K562 (cell line): ENCODE results near the gene NR2F2. TPM values are rescaled to one million over a fixed set of nuclear protein-coding genes. Genes with fewer than 3 reads are reported as not detected.

Source experiments
- CLOCK ChIP-seq: fragments of 250-450 bp; sonication (Bioruptor Pico); IDR thresholded peaks from 2 replicates; pipeline ENCODE4 v1.4.0; 2020; ENCODE audit warnings: mild to moderate bottlenecking, moderate library complexity, borderline replicate concordance
- CREBBP ChIP-seq: IDR thresholded peaks from one replicate; pipeline ENCODE4 v1.6.1; 2012; ENCODE audit warnings: low read depth, mild to moderate bottlenecking, control low read depth, inconsistent platforms, low read length
- FOXJ3 ChIP-seq: sonication (generic); formaldehyde crosslinking; IDR thresholded peaks from 2 replicates; pipeline ENCODE4 v1.4.0; 2020; ENCODE audit warnings: mild to moderate bottlenecking, missing genetic modification reagents
- FUS ChIP-seq: fragments of 200-400 bp; formaldehyde crosslinking; optimal IDR thresholded peaks from 2 replicates; pipeline ENCODE3; 2017; ENCODE audit warnings: low read depth, low read length
- GABPB2 ChIP-seq: fragments of 250-450 bp; sonication (Bioruptor Pico); conservative IDR thresholded peaks from 2 replicates; pipeline ENCODE4 v1.5.1; 2021; ENCODE audit warnings: mild to moderate bottlenecking
- HCFC1 ChIP-seq: IDR thresholded peaks from 2 replicates; pipeline ENCODE4 v1.6.1; 2012; ENCODE audit warnings: low read depth, low read length, improper control_type of control experiment
- KLF16 ChIP-seq: IDR thresholded peaks from 2 replicates; pipeline ENCODE4 v1.6.1; 2016; ENCODE audit warnings: antibody characterized with exemption
- KLF6 ChIP-seq: fragments of 250-450 bp; sonication (Bioruptor Pico); IDR thresholded peaks from 2 replicates; pipeline ENCODE4 v1.4.0; 2020; ENCODE audit warnings: mild to moderate bottlenecking, moderate library complexity, borderline replicate concordance
- MAFF ChIP-seq: IDR thresholded peaks from 2 replicates; pipeline ENCODE4 v1.6.1; 2012; ENCODE audit warnings: low read length, improper control_type of control experiment
- MAX ChIP-seq: sonication (generic); formaldehyde crosslinking; IDR thresholded peaks from 2 replicates; pipeline ENCODE4 v1.9.0; 2022; ENCODE audit warnings: mild to moderate bottlenecking, missing genetic modification reagents
- MAZ ChIP-seq, 2 experiments: fragments of 450-650 bp in 1 of 2; sonication (generic) in 1 of 2; formaldehyde crosslinking; IDR thresholded peaks in 1 of 2; conservative IDR thresholded peaks in 1 of 2; 2 replicates each; pipeline versions ENCODE4 v1.4.0 to v1.5.0; 2020; ENCODE audit warnings: mild to moderate bottlenecking in 1 of 2, missing genetic modification reagents in 1 of 2
- NR2C2 ChIP-seq, 2 experiments: fragments of 200-800 bp in 1 of 2; sonication (Bioruptor generic) in 1 of 2; sonication (generic) in 1 of 2; formaldehyde crosslinking in 1 of 2; IDR thresholded peaks; 2 replicates each; pipeline versions ENCODE4 v1.6.1 to v1.8.0; 2016 to 2022; ENCODE audit warnings: mild to moderate bottlenecking in 1 of 2, missing compliant biosample characterization in 1 of 2, missing genetic modification characterization in 1 of 2, missing genetic modification reagents in 1 of 2
- PHB2 ChIP-seq: fragments of 450-650 bp; IDR thresholded peaks from 2 replicates; pipeline ENCODE4 v1.6.1; 2017; ENCODE audit warnings: low read depth
- RHOXF2B ChIP-seq: fragments of 250-450 bp; sonication (Bioruptor Pico); conservative IDR thresholded peaks from 2 replicates; pipeline ENCODE4 v1.5.1; 2021
- SIN3B ChIP-seq: fragments of 450-650 bp; IDR thresholded peaks from 2 replicates; pipeline ENCODE4 v1.6.1; 2017; ENCODE audit warnings: low read depth, mild to moderate bottlenecking, moderate library complexity
- SLC30A9 ChIP-seq: fragments of 250-450 bp; sonication (Bioruptor Pico); IDR thresholded peaks from 2 replicates; pipeline ENCODE4 v1.8.0; 2022; ENCODE audit warnings: mild to moderate bottlenecking, moderate library complexity
- SNRNP70 ChIP-seq: fragments of 200-400 bp; formaldehyde crosslinking; optimal IDR thresholded peaks from 2 replicates; pipeline ENCODE3; 2017; ENCODE audit warnings: low read depth, low read length
- TCF7L2 ChIP-seq: fragments of 150-350 bp; IDR thresholded peaks from 2 replicates; pipeline ENCODE4 v1.6.1; 2016; ENCODE audit warnings: low read depth, mild to moderate bottlenecking, low read length, moderate library complexity
- ZBTB43 ChIP-seq: sonication (generic); formaldehyde crosslinking; IDR thresholded peaks from 2 replicates; pipeline ENCODE4 v1.8.0; 2023; ENCODE audit warnings: mild to moderate bottlenecking, missing genetic modification reagents
- ZC3H8 ChIP-seq: fragments of 450-650 bp; IDR thresholded peaks from 2 replicates; pipeline ENCODE4 v1.6.1; 2017
- ZFX ChIP-seq: sonication (generic); formaldehyde crosslinking; IDR thresholded peaks from 2 replicates; pipeline ENCODE4 v1.8.0; 2022; ENCODE audit warnings: mild to moderate bottlenecking, missing genetic modification reagents, moderate library complexity
- ZNF224 ChIP-seq: sonication (generic); formaldehyde crosslinking; IDR thresholded peaks from 2 replicates; pipeline ENCODE4 v1.8.0; 2022; ENCODE audit warnings: mild to moderate bottlenecking, missing genetic modification reagents
- ZNF24 ChIP-seq: fragments of 450-650 bp; IDR thresholded peaks from 2 replicates; pipeline ENCODE4 v1.6.1; 2016
- ZNF586 ChIP-seq: fragments of 450-650 bp; formaldehyde crosslinking; conservative IDR thresholded peaks from 2 replicates; pipeline ENCODE4 v1.4.0; 2020; ENCODE audit warnings: mild to moderate bottlenecking, moderate library complexity
- ZNF696 ChIP-seq: fragments of 250-450 bp; sonication (Bioruptor Pico); conservative IDR thresholded peaks from 2 replicates; pipeline ENCODE4 v1.4.0; 2020; ENCODE audit warnings: mild to moderate bottlenecking, moderate library complexity
- ZNF707 ChIP-seq: fragments of 250-450 bp; sonication (Bioruptor Pico); conservative IDR thresholded peaks from 2 replicates; pipeline ENCODE4 v1.8.0; 2022; ENCODE audit warnings: inconsistent platforms, mild to moderate bottlenecking, moderate library complexity
- ZNF75A ChIP-seq: fragments of 450-650 bp; formaldehyde crosslinking; IDR thresholded peaks from 2 replicates; pipeline ENCODE4 v1.4.0; 2020; ENCODE audit warnings: mild to moderate bottlenecking
- polyA plus RNA-seq, 8 experiments: library from polyadenylated mRNA; depleted of rRNA in 4 of 8; stranded (reverse) in 5 of 8; unstranded in 3 of 8; fragments of >200 nt; fragmentation: Nextera tagmentation in 2 of 8; fragmentation: Illumina TruSeq in 1 of 8; extraction: Ambion mirVana in 2 of 8; extraction: Trizol in 1 of 8; gene quantifications; 2 replicates each; pipeline versions ENCODE4 v1.2.1 to v1.2.3, GENCODE V29; 2011 to 2014; ENCODE audit warnings: inconsistent platforms in 1 of 8, missing spikeins in 1 of 8
- total RNA-seq, 7 experiments: library from RNA; depleted of rRNA in 6 of 7; stranded (reverse); fragments of >200 nt in 6 of 7; fragmentation: Illumina TruSeq in 2 of 7; extraction: Trizol in 2 of 7; gene quantifications; 2 replicates each; pipeline versions ENCODE4 v1.2.1 to v1.2.3, GENCODE V29; 2011 to 2021; ENCODE audit warnings: low replicate concordance in 1 of 7

NR2F2 gene
- total and polyA plus RNA-seq, 9 of the 15 experiments (the other 6 are each of a cell fraction or from before 2014, with no cell fraction given), result 6.0 to 51.8 (median 11.1) TPM

DNA sequence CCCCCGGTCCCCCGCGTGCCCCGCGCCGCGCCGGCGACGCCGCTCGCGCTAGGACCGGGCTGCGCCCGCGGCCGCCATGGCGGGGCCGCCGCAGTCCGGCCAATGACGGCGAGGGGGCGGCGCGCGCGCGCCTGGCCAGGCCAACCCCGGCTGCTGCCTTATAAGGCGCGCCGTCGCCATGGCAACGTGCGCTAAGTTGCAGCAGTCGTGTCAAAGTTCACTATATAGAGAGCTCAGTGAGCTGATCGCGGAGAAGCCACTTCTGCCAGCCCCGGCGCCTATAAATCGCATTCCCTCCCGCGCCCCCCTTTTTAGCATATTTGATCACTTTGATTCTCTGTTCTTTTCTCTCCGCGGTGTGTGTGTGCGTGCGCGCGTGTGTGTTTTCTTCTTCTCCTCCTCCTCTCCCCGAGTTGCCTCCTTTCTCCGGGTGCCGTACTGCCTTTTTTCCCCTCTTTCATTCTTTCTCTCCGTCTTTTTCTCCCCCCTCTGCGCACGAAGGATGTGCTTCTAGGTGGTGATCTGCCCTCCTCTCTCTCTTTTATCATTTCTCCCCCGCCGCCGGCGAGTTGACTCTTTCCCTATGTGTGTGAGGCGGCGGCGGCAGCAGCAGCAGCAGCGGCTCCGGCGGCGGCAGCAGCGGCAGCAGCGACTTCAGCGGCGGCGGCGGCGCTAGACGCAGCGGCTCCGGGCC is at the start of gene NR2F2 (continued):
- TF ChIP-seq GABPB2 (CRISPR knock-in tag) (no peak), SIN3B (no peak), MAZ (CRISPR knock-in tag; conservative IDR thresholded peaks at IDR 0.05 in 1 of 2, IDR thresholded peaks at IDR 0.05 in 1 of 2) (peak in 1 of 2 experiments; percentile 26; a peak in 1 of 4 replicates), CLOCK (CRISPR knock-in tag) (no peak), ZNF24 (no peak), KLF6 (CRISPR knock-in tag) (no peak), RHOXF2B (no peak), MAX (CRISPR knock-in tag) (no peak), ZNF696 (CRISPR knock-in tag) (no peak), TCF7L2 (no peak), HCFC1 (peak; percentile 19; the same call in 1 of the 2 replicates), ZFX (peak; percentile 13; the same call in 1 of the 2 replicates), ZNF707 (CRISPR knock-in tag) (no peak), FOXJ3 (CRISPR knock-in tag) (no peak), ZBTB43 (CRISPR knock-in tag) (no peak), ZNF586 (CRISPR knock-in tag) (no peak), ZC3H8 (0 out of 2 replicates have a peak, but pooled peaks have one; percentile 68), ZNF75A (no peak), MAFF (no peak), SLC30A9 (no peak), SNRNP70 (no peak), FUS (no peak), NR2C2 (CRISPR knock-in tag; IDR thresholded peaks at IDR 0.05) (peak; percentile 86), NR2C2 (tag; IDR thresholded peaks at IDR 0.05) (peak; percentile 98), CREBBP (no peak), ZNF224 (no peak), PHB2 (peak; percentile 51; the same call in 1 of the 2 replicates), KLF16 (no peak)
